ENCODE data around the gene BDH1. TPM values are rescaled to one million over a fixed set of nuclear protein-coding genes. Genes with fewer than 3 reads are reported as not detected.
"Not testable (repeated sequence)": the region's sequence is repeated elsewhere in the genome, so short reads cannot be mapped to it uniquely, and the experiment has no call there.

The BDH1 gene
- total RNA-seq, 1 experiment from 2014 or later: 0.74 TPM

DNA sequence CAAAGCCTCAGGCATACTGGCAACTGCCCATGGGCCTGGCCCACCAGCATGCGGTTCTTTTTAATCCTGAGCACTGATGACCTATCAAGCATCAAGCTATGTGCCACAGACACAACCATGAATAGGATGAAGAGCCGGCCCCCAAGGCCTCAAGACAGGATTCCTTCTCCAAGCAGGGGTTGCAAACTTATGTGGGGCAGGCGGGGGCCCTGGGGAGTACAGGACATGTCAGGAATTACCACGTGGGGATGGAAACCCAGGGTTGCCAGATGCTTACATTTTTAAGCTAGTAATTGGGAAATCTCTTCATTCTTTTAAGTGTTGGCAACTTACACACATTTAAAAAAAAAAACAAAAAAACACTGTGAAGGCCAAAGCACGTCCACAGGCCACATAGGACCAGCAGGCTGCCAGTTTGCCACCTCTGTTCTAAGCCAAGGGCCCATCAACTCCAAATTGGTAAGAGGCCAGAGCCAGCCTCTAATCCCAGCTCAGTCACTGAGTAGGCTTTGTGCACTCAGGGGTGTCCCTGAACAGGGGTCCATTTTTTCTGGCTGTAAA, 32.8 kb downstream of the BDH1 start:
- DNase-seq (ENCODE audit: extremely low read depth, low read depth): no peak

DNA sequence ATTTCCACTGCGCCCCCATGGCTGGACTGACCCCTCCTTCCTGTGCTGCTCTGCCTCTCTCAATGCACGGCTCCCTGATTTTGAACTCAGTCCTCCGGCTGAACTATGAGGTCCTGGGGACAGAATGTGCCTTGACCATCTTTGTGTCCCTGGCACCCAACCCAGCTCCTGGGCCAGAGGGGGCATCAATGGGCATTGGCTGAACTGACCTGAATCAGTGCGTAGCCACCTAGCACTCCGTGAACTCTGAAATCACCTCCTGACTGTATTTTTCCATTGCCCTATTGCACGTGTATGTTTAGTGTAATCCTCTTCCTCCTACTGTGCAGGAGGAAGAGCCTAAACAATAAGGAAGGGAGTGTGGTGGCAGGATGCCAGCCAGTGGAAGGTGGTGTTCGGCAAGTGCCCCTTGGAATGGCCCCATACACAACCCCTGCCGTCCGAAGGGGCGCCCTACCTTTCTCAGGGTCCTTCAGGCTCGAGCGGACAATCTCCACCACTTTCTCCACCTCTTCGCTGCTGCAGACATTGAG, 33.5 kb downstream of the BDH1 start:
- DNase-seq (ENCODE audit: extremely low read depth, low read depth): no peak

DNA sequence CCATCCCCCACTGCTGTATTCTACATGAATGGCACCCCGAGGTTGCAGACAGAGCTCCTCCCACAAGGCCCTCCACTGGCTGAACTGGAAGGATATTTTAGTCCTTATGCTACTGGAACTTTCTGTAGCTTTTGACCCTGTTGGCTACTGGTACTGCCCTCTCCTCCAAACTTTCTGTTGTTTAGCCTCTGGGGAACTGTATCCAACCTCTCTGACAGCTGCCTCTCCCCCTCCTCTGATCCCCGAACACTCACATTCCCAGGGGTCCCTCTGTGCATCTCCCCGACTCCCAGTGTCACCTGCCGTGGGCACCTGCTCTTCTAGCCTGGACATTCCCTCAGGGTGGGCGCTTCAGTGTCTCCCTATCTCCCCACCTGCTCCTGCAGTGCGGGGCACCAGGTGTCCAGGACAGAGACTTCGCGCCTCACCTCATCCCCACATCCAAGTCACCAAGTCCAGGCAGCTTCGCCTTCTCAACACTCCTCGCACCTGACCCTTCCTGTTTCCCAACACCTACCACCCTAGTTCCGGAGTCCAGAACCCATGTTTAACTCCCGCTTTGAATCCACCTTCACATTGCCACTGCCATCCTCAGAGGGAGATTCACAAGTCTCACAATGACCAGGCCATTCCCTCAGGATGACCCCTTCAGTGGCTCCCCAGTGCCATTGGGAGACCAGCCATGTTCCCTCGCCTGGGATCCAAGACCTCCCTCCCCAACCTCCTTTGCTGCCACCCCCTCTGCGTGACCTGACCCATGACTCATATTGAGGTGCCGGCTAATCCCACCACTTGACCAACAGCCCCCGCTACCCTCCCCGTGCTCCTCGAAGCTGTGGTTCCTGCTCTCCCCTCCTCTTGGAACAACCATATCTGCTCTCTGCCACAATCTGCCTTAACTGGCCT, 34.2 kb downstream of the BDH1 start:
- DNase-seq (ENCODE audit: extremely low read depth, low read depth): no peak

DNA sequence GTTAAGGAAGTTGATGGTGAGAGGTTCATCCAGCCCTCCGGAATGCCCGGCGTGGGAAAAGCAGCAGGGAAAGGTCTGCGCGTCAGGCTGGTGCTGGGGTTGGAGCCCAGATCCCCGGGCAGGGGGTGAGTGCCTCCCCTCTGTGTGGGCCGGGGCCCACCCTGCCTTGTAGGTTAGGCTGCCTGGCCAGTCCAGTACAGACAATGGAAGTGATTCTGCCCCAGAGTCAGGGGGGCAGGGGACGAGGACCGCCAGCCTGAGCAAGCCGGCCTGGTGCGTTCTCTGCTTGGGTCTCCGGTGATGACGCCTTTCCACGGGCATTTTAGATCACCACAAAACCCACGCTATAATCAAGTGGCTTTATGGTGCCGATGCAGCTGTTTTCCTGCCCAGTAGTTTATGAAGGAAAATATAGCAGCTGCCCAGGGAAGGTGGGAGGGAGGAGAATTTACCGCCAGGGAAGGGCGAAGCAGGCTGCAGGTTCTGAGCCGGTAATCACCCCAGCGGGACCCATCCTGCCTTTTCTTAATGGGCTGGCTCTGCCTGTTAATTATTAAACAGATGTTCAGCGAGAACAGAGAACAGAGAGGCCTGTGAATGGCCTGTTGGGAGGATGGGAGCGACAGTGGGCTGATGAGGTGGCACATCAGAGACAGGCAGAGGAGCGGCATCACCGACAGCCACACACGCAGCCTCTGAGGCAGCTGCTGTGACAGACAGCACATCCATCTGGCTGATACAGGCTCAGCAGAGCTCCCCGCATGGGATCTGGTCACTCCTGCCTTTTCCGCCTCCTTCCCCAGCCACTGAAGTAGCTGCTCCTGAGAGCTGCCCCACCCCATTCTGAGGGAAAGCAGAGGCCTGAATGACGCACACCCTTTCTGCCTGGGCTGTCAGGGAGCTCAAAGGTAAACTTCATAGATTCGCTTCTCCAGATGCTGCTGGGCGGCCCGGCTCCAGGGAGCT, 35.2 kb downstream of the BDH1 start:
- DNase-seq (ENCODE audit: extremely low read depth, low read depth): no peak

DNA sequence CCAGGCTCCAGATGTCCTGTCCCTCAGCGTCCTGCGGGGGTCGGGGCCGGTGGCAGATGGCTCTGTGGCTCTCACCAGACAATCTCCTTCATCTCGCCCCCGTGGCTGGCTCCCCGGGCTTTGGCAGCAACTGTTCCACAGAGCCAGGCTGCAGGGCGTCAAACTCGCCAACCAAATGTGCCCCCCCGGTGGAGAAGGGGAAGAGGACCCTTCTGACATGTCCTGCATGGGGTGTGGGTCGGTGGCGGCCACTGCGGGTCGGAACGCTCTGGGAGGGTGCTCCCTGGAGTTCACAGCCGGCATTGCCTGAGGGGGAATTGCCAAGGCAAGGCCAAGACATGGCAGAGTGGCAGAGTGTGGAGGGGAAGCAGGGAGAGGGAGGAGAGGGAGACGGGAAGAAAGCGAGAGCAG, 36.0 kb downstream of the BDH1 start:
- no peak for DNase-seq (ENCODE audit: extremely low read depth, low read depth)

DNA sequence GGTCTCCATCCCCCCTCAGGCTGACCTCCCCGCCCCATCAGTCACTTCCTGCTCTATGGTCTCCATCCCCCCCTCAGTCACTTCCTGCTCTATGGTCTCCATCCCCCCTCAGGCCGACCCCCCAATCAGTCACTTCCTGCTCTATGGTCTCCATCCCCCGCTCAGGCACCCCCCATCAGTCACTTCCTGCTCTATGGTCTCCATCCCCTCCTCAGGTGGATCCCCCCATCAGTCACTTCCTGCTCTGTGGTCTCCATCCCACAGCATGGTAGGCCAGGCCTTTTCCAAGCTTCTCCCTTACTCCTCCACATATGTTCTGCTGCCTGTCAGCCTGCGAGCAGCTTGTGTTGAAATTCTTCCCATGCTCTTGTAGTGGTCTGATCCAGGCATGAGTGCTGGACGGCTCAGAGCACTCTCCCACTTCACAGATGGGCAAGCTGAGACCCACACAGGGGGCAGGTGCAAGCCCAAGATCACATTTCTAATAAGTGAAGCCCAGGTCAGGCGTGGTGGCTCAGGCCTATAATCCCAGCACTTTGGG, 36.8 kb downstream of the BDH1 start:
- no peak for DNase-seq (ENCODE audit: extremely low read depth, low read depth)

DNA sequence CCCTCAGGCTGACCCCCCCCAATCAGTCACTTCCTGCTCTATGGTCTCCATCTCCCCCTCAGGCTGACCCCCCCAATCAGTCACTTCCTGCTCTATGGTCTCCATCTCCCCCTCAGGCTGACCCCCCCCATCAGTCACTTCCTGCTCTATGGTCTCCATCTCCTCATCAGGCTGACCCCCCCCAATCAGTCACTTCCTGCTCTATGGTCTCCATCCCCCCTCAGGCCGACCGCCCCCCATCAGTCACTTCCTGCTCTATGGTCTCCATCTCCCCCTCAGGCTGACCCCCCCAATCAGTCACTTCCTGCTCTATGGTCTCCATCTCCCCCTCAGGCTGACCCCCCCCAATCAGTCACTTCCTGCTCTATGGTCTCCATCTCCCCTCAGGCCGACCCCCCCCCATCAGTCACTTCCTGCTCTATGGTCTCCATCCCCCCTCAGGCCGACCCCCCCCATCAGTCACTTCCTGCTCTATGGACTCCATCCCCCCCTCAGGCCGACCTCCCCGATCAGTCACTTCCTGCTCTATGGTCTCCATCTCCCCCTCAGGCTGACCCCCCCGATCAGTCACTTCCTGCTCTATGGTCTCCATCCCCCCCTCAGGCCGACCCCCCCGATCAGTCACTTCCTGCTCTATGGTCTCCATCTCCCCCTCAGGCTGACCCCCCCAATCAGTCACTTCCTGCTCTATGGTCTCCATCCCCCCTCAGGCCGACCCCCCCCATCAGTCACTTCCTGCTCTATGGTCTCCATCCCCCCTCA, 37.7 kb downstream of the BDH1 start:
- DNase-seq (ENCODE audit: extremely low read depth, low read depth): not testable (repeated sequence)

DNA sequence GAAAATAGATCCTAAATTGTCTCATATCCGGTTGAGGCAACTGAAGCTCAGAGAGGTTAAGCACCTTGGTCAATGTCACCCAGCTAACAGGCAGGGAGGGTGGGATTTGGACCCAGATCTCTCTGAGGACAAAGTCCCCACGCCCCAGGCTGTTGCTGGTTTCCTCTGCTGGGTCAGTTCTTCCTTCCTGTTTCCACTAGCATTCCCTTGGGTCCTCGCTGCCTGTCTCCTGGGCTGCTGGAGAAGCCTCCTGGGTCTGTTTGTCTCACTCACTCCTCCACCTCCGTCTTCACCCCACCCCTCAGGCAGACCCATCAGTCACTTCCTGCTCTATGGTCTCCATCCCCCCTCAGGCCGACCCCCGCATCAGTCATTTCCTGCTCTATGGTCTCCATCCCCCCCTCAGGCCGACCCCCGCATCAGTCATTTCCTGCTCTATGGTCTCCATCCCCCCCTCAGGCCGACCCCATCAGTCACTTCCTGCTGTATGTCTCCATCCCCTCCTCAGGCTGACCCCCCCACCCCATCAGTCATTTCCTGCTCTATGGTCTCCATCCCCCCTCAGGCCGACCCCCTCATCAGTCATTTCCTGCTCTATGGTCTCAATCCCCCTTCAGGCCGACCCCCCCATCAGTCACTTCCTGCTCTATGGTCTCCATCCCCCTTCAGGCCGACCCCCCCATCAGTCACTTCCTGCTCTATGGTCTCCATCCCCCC, 38.7 kb downstream of the BDH1 start:
- DNase-seq (ENCODE audit: extremely low read depth, low read depth): not testable (repeated sequence)

DNA sequence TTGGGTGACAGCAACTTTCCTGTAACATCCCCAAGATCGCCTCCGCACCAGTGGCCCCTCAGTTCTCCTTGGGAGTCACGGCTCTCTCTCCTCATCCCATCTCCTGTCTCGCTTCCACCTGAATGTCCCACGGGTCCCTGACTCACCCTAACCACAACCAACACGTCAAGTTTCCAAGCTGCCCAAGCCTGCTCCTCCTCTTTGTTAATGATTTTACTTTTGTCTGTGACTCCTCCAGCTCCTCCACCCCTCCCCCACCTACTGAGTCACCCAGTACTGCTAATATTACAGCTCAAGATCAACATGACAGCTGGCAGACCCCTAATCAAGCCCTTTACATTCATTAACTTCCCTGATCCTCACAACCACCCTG, 39.3 kb downstream of the BDH1 start:
- DNase-seq (ENCODE audit: extremely low read depth, low read depth): no peak

DNA sequence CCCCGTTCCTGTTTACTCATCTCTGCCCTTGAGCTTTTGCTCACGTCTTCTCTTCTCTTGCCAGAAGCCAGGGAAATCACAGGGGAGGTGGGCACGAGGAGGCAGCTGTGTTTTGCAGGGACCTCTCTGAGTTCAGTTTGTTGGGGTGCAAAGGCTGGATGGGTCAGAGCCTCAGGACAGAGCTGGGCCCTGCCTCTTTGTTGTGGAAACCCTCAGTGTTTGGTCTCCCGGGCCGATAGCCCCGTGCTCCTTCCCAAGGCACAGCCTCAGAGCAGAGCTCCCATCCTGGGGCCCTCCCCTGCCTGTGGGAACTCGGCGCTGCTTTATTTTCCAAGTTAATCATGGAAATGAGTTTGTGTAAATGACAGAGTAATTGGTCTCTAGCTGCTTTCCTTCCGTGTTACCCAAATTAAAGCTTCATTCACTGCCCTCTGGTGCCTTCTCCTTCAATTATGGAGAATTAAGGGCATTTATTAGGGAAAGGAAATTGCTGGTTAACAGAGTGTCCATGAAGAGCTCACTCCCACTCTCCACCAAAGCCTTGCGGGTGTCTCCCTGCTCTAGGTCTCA, 40.9 kb downstream of the BDH1 start:
- DNase-seq (ENCODE audit: extremely low read depth, low read depth): no peak

DNA sequence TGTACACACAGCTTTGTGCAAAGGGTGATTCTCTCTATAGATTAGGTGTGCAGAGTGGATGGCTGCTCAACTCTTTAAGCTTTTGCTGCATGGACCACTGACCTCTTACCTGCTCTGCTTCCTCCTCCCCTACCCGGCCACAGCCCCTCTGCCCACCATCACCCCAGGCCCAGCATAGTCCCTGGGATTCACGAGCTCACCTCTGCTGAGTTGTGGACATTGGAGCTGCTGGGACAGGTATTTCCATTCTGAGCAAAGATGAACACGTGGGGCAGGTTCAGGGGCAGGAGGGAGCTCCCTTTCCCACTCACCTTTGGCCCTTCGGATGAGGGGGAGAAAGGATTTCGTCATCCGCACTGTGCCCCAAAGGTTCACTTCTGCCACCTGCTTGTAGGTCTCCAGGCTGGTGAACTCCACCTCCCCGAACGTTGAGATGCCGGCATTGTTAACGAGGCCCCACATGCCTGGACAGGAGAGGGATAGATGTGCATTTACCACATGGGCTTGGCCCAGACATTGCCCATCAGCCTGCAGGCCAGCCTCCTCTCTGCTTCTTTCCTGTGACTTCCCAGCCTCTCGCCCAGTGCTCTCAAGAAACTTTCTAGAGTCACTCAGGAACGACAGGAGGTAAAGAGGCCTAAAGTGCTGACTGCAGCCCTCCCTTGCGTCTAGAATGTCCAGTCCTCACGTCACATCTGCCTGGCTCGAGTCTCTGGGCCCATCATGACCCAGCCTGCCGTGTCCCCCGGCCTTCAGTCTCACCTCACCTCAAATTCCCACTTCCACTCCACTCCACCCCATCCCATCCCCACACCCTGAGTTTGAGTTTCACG, 41.6 kb downstream of the BDH1 start:
- DNase-seq (ENCODE audit: extremely low read depth, low read depth): no peak

DNA sequence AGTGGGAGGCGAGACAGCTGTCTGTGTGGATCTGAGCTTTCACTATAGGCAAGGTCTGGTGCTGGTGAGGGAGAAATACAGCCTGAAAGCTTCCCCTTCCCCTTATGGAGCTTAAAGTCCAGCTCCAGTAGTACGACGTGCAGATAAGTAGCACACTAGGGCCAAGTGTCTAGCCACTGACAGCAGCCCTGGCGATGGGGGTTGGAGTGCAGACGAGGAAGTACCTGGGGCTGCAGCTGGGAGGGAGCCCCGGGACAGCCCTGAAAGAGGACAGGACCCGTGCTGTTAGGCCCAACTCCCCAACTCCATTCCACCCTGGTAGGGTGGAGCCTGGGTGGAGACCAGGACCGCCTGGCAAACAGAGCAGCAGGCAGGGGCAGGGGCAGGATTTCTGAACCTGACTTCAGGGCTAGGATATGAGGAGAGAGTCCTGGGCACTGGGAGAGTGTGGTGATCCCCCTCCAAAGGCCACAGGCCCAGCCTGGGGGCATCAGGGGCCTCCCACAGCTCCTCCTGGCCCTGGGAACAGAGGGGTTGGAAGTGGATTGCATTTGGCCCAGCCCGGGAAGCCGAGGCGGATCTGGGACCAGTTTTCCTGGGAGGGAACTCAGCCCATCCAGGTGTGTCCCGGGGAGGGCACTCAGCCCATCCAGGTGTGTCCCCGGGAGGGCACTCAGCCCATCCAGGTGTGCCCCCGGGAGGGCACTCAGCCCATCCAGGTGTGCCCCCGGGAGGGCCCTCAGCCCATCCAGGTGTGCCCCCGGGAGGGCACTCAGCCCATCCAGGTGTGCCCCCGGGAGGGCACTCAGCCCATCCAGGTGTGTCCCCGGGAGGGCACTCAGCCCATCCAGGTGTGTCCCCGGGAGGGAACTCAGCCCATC, 42.8 kb downstream of the BDH1 start:
- DNase-seq (ENCODE audit: extremely low read depth, low read depth): no peak

DNA sequence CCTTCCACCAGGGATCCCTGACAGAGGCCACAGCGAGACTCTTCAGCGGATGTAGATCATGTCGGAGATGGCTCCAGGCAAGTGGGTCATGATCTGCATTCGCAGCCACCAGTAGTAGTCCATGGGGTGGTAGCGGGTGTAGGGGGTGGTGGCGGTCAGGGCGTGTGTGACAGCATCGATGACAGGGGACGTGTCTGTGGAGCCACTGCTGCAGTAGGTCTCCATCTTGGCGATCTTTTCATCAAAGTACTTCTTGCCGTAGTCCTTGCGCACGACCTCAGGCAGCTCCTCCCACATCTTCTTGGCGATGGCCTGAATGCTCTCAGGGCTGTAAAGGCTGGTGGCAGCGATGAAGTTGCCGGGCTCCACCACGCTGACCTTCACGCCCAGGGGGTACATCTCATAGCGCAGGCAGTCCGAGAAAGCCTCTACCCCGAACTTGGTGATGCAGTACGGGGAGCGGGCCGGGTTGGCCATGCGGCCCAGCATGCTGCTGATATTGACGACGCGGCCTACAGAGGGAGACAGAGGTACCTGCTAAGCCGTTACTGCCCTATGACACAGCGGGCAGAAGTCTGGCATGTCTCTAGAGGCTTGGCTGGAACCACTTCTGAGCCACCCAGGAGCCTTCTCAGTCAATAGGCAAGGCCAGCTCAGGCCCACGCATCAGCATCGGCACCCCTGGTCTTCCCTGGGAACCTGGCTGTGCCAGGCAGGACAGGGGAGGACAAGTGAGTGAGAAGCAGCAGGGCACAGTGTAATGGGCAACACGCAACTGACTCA, 43.7 kb downstream of the BDH1 start:
- no peak for DNase-seq (ENCODE audit: extremely low read depth, low read depth)

DNA sequence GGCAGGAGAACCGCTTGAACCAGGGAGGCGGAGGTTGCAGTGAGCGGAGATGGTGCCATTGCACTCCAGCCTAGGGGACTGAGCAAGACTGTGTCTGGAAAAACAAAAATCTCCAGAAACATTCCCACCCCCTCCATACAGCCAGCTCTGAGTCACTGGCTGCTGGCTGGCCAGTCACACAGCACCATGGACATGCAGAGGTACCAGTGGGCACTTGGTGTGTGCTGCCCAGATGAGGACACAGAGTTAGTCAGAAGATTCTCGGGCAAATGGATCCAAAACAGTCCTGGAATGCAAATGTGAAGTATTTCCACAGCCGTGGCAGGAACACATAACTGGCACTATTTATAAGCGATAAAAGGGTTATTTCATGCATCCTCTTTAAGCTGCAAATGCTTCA, 44.6 kb downstream of the BDH1 start:
- no peak for DNase-seq (ENCODE audit: extremely low read depth, low read depth)

DNA sequence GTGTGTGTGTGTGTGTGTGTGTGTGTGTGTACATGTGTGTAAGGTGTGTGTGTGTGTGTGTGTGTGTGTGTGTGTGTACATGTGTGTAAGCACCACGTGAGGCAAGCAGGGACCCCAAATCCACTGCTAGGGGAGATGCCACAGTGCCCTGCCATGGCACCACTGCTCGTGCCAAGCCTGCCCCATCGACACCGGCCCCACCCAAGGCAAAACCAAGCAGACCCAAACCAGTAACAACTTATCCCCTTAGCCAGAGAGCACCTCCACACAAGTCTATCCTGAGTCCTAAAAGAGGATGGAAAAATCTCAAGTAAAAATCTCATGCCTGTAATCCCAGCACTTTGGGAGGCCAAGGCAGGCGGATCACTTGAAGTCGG, 45.1 kb downstream of the BDH1 start:
- DNase-seq (ENCODE audit: extremely low read depth, low read depth): no peak

Data from NCI-H460 (cell line).